ENCODE results near the gene SLC9B2. TPM values are rescaled to one million over a fixed set of nuclear protein-coding genes. Genes with fewer than 3 reads are reported as not detected.

Gene SLC9B2
- total and polyA plus RNA-seq, 10 of the 15 experiments (the other 5 are each of a cell fraction or from before 2014, with no cell fraction given) = 8.9 to 32.5 (median 25.3) TPM

- TF ChIP-seq ZNF687 (IDR thresholded peaks at IDR 0.05) (no peak), MTA2 (IDR thresholded peaks at IDR 0.05; ENCODE audit: low read depth) (no peak)
Observed at GRCh38 chr4:103054030-103054429, 22.5 kb downstream of the SLC9B2 start (continued).

DNA sequence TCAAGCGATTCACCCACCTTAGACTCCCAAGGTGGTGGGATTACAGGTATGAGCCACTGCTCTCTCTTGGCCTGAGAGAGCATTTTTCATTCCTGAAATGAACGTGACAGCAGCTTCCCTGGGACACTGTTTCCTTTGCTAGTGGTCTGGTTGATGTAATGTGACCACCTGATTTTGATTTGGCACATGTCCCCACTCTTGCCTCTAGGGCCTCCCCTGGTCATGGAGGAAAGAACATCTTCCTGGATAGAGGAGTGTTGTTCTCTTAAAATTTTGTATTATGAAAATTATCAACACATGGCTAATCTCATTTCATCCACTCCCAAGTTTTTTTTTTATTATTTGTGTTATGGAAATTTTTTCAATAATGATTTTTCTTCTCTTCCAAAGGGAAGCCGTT, 23.8 kb downstream of the SLC9B2 start:
- FAIRE-seq (no peak), ATAC-seq (no peak), DNase-seq (ENCODE audit: low read depth, low spot score) (no peak)
- peaks cover 7% of the 10 kb centered on the region for H3K4me1 ChIP-seq (ENCODE audit: control insufficient read depth, insufficient read depth, low read length)
- no peak overlapping the region for H3K9ac ChIP-seq (ENCODE audit: control insufficient read depth, insufficient read depth, low read length)
- ChIA-PET CTCF (interaction anchor here (1.4 to 5.0 kb wide), 4 partner anchors 9 to 46 kb away, joined by 4 to 53 read pairs (median 6); partner anchors contain the start of gene BDH2), POLR2A (interaction anchor here (1.2 kb wide), 1 partner anchor 22 kb away, joined by 3 read pairs; no protein-coding TSS in a partner anchor), RAD21 (ENCODE audit: unreplicated experiment) (interaction anchor here (0.7 to 1.4 kb wide), 3 partner anchors 24 to 39 kb away, joined by 3 to 4 read pairs (median 3); partner anchors contain the start of gene SLC9B2), SMC1A (ENCODE audit: uncharacterized antibody, unreplicated experiment) (interaction anchor here (0.6 to 1.4 kb wide), 6 partner anchors 9 to 25 kb away, joined by 3 to 6 read pairs (median 4); partner anchors contain the start of gene SLC9B2)
- H2AFZ ChIP-seq (ENCODE audit: control insufficient read depth, low read depth, low read length) = no peak overlapping the region
- WGBS (ENCODE audit: insufficient coverage, insufficient replicate concordance, low lambda C conversion rate, missing lambda C conversion rate) = 98% methylated on average over 3 of the region's 3 CpGs
- in situ Hi-C loops (cut with MboI) = no loop called here
- H3K4me3 ChIP-seq = no peak overlapping the region
- peaks cover 0 to 11% of the 10 kb centered on the region in 2 experiments; a peak in 2 of 4 replicates for H3K36me3 ChIP-seq (ENCODE audit: control insufficient read depth in 2 of 2, insufficient read depth in 2 of 2, low read length in 1 of 2)
- BruUV-seq (replicated peaks) = no TSS peak
- no peaks in the 10 kb centered on the region for H3K79me2 ChIP-seq (ENCODE audit: control insufficient read depth, insufficient read depth, low read length)
- no peak overlapping the region for H3K27ac ChIP-seq (ENCODE audit: control insufficient read depth, insufficient read depth)
- no peak overlapping the region for H3K4me2 ChIP-seq (ENCODE audit: control insufficient read depth, insufficient read depth)
- H4K20me1 ChIP-seq (ENCODE audit: control insufficient read depth, insufficient read depth) = no peaks in the 10 kb centered on the region
- no peaks in the 10 kb centered on the region for H3K9me3 ChIP-seq (replicated peaks; ENCODE audit: control insufficient read depth, insufficient read depth, low read length)
- intact Hi-C loops (cut with micrococcal nuclease; ENCODE audit: unreplicated experiment) = no loop called here
- H3K27me3 ChIP-seq (replicated peaks in 1 of 2; ENCODE audit: control insufficient read depth in 2 of 2, insufficient read depth in 2 of 2, low read length in 1 of 2) = no peaks in the 10 kb centered on the region
- TF ChIP-seq, protein P1, sequence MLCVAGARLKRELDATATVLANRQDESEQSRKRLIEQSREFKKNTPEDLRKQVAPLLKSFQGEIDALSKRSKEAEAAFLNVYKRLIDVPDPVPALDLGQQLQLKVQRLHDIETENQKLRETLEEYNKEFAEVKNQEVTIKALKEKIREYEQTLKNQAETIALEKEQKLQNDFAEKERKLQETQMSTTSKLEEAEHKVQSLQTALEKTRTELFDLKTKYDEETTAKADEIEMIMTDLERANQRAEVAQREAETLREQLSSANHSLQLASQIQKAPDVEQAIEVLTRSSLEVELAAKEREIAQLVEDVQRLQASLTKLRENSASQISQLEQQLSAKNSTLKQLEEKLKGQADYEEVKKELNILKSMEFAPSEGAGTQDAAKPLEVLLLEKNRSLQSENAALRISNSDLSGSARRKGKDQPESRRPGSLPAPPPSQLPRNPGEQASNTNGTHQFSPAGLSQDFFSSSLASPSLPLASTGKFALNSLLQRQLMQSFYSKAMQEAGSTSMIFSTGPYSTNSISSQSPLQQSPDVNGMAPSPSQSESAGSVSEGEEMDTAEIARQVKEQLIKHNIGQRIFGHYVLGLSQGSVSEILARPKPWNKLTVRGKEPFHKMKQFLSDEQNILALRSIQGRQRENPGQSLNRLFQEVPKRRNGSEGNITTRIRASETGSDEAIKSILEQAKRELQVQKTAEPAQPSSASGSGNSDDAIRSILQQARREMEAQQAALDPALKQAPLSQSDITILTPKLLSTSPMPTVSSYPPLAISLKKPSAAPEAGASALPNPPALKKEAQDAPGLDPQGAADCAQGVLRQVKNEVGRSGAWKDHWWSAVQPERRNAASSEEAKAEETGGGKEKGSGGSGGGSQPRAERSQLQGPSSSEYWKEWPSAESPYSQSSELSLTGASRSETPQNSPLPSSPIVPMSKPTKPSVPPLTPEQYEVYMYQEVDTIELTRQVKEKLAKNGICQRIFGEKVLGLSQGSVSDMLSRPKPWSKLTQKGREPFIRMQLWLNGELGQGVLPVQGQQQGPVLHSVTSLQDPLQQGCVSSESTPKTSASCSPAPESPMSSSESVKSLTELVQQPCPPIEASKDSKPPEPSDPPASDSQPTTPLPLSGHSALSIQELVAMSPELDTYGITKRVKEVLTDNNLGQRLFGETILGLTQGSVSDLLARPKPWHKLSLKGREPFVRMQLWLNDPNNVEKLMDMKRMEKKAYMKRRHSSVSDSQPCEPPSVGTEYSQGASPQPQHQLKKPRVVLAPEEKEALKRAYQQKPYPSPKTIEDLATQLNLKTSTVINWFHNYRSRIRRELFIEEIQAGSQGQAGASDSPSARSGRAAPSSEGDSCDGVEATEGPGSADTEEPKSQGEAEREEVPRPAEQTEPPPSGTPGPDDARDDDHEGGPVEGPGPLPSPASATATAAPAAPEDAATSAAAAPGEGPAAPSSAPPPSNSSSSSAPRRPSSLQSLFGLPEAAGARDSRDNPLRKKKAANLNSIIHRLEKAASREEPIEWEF (IDR thresholded peaks at IDR 0.05; ENCODE audit: insufficient replicate concordance, low read depth, low read length) = no peak
- no peak for TF ChIP-seq PAX5 (IDR thresholded peaks at IDR 0.05; ENCODE audit: borderline replicate concordance, low read depth, low read length)
- TF ChIP-seq NFYA (IDR thresholded peaks at IDR 0.05; ENCODE audit: borderline replicate concordance, low read depth, low read length) = no peak
- TF ChIP-seq, protein P2, sequence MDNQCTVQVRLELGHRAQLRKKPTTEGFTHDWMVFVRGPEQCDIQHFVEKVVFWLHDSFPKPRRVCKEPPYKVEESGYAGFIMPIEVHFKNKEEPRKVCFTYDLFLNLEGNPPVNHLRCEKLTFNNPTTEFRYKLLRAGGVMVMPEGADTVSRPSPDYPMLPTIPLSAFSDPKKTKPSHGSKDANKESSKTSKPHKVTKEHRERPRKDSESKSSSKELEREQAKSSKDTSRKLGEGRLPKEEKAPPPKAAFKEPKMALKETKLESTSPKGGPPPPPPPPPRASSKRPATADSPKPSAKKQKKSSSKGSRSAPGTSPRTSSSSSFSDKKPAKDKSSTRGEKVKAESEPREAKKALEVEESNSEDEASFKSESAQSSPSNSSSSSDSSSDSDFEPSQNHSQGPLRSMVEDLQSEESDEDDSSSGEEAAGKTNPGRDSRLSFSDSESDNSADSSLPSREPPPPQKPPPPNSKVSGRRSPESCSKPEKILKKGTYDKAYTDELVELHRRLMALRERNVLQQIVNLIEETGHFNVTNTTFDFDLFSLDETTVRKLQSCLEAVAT (IDR thresholded peaks at IDR 0.05) = no peak
- no peak for TF ChIP-seq FOXM1 (IDR thresholded peaks at IDR 0.05; ENCODE audit: low read depth, low read length)
- TF ChIP-seq, protein P3, sequence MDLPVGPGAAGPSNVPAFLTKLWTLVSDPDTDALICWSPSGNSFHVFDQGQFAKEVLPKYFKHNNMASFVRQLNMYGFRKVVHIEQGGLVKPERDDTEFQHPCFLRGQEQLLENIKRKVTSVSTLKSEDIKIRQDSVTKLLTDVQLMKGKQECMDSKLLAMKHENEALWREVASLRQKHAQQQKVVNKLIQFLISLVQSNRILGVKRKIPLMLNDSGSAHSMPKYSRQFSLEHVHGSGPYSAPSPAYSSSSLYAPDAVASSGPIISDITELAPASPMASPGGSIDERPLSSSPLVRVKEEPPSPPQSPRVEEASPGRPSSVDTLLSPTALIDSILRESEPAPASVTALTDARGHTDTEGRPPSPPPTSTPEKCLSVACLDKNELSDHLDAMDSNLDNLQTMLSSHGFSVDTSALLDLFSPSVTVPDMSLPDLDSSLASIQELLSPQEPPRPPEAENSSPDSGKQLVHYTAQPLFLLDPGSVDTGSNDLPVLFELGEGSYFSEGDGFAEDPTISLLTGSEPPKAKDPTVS (IDR thresholded peaks at IDR 0.05; ENCODE audit: low read depth, low read length) = no peak
- no peak for TF ChIP-seq ZNF217 (IDR thresholded peaks at IDR 0.05)
- TF ChIP-seq ZNF622 (IDR thresholded peaks at IDR 0.05) = no peak
